WTC11 (cell line): ENCODE results near the gene ARID1A. TPM values are rescaled to one million over a fixed set of nuclear protein-coding genes. Genes with fewer than 3 reads are reported as not detected.
"Not testable (repeated sequence)": the region's sequence is repeated elsewhere in the genome, so short reads cannot be mapped to it uniquely, and the experiment has no call there.

Source experiments
- ATAC-seq: fragments of 200-7000 bp; cut with Tn5 transposase; 2 replicates; pipeline ENCODE4 v1.10.0; 2021; ENCODE audit warnings: mild to moderate bottlenecking, moderate library complexity
- CTCF ChIA-PET: fragments of 300-600 bp; sonication (Branson Sonifier 250); formaldehyde crosslinking; loops from one replicate; lab custom pipeline; 2021; ENCODE audit warnings: antibody characterized with exemption; lab: Charles Lee
- POLR2A ChIA-PET: fragments of 350-600 bp; sonication (Branson Sonifier 250); formaldehyde crosslinking; loops from one replicate; lab custom pipeline; 2021; ENCODE audit warnings: antibody characterized with exemption; lab: Charles Lee
- DNase-seq: peaks from one replicate; pipeline ENCODE4 v3.0.0; 2021; ENCODE audit warnings: low spot score
- H3K27ac Mint-ChIP-seq: 2 replicates; pipeline ENCODE4 v1.8.0; 2021; ENCODE audit warnings: mixed read lengths
- H3K27me3 Mint-ChIP-seq: 2 replicates; pipeline ENCODE4 v1.8.0; 2021; ENCODE audit warnings: low read depth, mild to moderate bottlenecking, moderate library complexity, mixed read lengths
- H3K36me3 Mint-ChIP-seq: 2 replicates; pipeline ENCODE4 v1.8.0; 2021; ENCODE audit warnings: mixed read lengths
- H3K4me1 Mint-ChIP-seq: 2 replicates; pipeline ENCODE4 v1.8.0; 2022; ENCODE audit warnings: mixed read lengths
- H3K4me3 Mint-ChIP-seq: 2 replicates; pipeline ENCODE4 v1.8.0; 2021; ENCODE audit warnings: mild to moderate bottlenecking, moderate library complexity, mixed read lengths
- H3K9me3 Mint-ChIP-seq: 2 replicates; pipeline ENCODE4 v1.8.0; 2021; ENCODE audit warnings: mixed read lengths
- ATF3 ChIP-seq: sonication (generic); formaldehyde crosslinking; conservative IDR thresholded peaks from 2 replicates; pipeline ENCODE4 v1.8.1; 2022; ENCODE audit warnings: mild to moderate bottlenecking, missing genetic modification reagents
- ATF6 ChIP-seq: sonication (generic); formaldehyde crosslinking; IDR thresholded peaks from 2 replicates; pipeline ENCODE4 v1.8.1; 2023; ENCODE audit warnings: mild to moderate bottlenecking, missing genetic modification reagents
- CREB1 ChIP-seq: sonication (generic); formaldehyde crosslinking; IDR thresholded peaks from 2 replicates; pipeline ENCODE4 v1.8.0; 2023; ENCODE audit warnings: mild to moderate bottlenecking, missing genetic modification reagents
- CTCF ChIP-seq: fragments of 200-600 bp; IDR thresholded peaks from 2 replicates; pipeline ENCODE4 v1.8.0; 2022; ENCODE audit warnings: antibody characterized with exemption
- ERG ChIP-seq: fragments of 250-450 bp; sonication (Bioruptor Pico); IDR thresholded peaks from 2 replicates; pipeline ENCODE4 v1.8.0; 2021; ENCODE audit warnings: mild to moderate bottlenecking
- ESRRA ChIP-seq: sonication (generic); formaldehyde crosslinking; IDR thresholded peaks from 2 replicates; pipeline ENCODE4 v1.8.1; 2022; ENCODE audit warnings: mild to moderate bottlenecking, missing genetic modification reagents, borderline replicate concordance
- HMGA2 ChIP-seq: fragments of 250-450 bp; sonication (Bioruptor Pico); IDR thresholded peaks from 2 replicates; pipeline ENCODE4 v1.4.0; 2021; ENCODE audit warnings: mild to moderate bottlenecking, moderate library complexity
- MYBL2 ChIP-seq: sonication (generic); formaldehyde crosslinking; IDR thresholded peaks from 2 replicates; pipeline ENCODE4 v1.8.1; 2023; ENCODE audit warnings: mild to moderate bottlenecking, moderate library complexity, missing genetic modification reagents
- NR1H2 ChIP-seq: sonication (generic); formaldehyde crosslinking; IDR thresholded peaks from 2 replicates; pipeline ENCODE4 v1.9.0; 2021; ENCODE audit warnings: mild to moderate bottlenecking, moderate library complexity, missing genetic modification reagents
- NR3C1 ChIP-seq: sonication (generic); formaldehyde crosslinking; conservative IDR thresholded peaks from 2 replicates; pipeline ENCODE4 v1.8.1; 2023; ENCODE audit warnings: low read depth, mild to moderate bottlenecking, missing genetic modification reagents
- TCF7 ChIP-seq: sonication (generic); formaldehyde crosslinking; IDR thresholded peaks from 2 replicates; pipeline ENCODE4 v1.8.0; 2022; ENCODE audit warnings: mild to moderate bottlenecking, low read depth, missing genetic modification reagents, moderate library complexity
- TP53 ChIP-seq: sonication (generic); formaldehyde crosslinking; IDR thresholded peaks from 2 replicates; pipeline ENCODE4 v1.8.1; 2023; ENCODE audit warnings: mild to moderate bottlenecking, missing genetic modification reagents
- USF1 ChIP-seq: sonication (generic); formaldehyde crosslinking; IDR thresholded peaks from 2 replicates; pipeline ENCODE4 v1.8.0; 2022; ENCODE audit warnings: mild to moderate bottlenecking, missing genetic modification reagents
- ZBTB21 ChIP-seq: sonication (generic); formaldehyde crosslinking; IDR thresholded peaks from 2 replicates; pipeline ENCODE4 v1.8.1; 2023; ENCODE audit warnings: mild to moderate bottlenecking, missing genetic modification reagents, borderline replicate concordance
- ZMAT4 ChIP-seq: fragments of 250-450 bp; sonication (Bioruptor Pico); IDR thresholded peaks from 2 replicates; pipeline ENCODE4 v1.9.0; 2021; ENCODE audit warnings: mild to moderate bottlenecking
- ZNF138 ChIP-seq: sonication (generic); formaldehyde crosslinking; conservative IDR thresholded peaks from 2 replicates; pipeline ENCODE4 v1.8.1; 2022; ENCODE audit warnings: mild to moderate bottlenecking, moderate library complexity, missing genetic modification reagents
- ZNF232 ChIP-seq: sonication (generic); formaldehyde crosslinking; IDR thresholded peaks from 2 replicates; pipeline ENCODE4 v1.8.0; 2022; ENCODE audit warnings: mild to moderate bottlenecking, missing genetic modification reagents
- ZNF317 ChIP-seq: sonication (generic); formaldehyde crosslinking; IDR thresholded peaks from 2 replicates; pipeline ENCODE4 v1.8.1; 2023; ENCODE audit warnings: low read depth, mild to moderate bottlenecking, moderate library complexity, missing genetic modification reagents, borderline replicate concordance
- ZNF425 ChIP-seq: fragments of 250-450 bp; sonication (Bioruptor Pico); conservative IDR thresholded peaks from 2 replicates; pipeline ENCODE4 v1.9.0; 2021; ENCODE audit warnings: mild to moderate bottlenecking
- ZNF671 ChIP-seq: fragments of 250-450 bp; sonication (Bioruptor Pico); IDR thresholded peaks from 2 replicates; pipeline ENCODE4 v1.8.0; 2021; ENCODE audit warnings: mild to moderate bottlenecking
- total RNA-seq: library from RNA; stranded (reverse); gene quantifications from 3 replicates; pipeline ENCODE4 v1.2.3, GENCODE V29; 2021

ARID1A gene
- total RNA-seq, 1 experiment from 2014 or later, result 98.0 TPM

- H3K27ac Mint-ChIP-seq, result peak overlapping the region; percentile 91
- ATAC-seq (no peak), DNase-seq (no peak)
- H3K4me3 Mint-ChIP-seq, result peak overlapping the region; percentile 59
- H3K9me3 Mint-ChIP-seq, result no peaks in the 10 kb centered on the region
- 0 out of 2 replicates have a peak, but pooled peaks cover 3% of the 10 kb centered on the region for H3K36me3 Mint-ChIP-seq
- H3K4me1 Mint-ChIP-seq, result peaks cover 82% of the 10 kb centered on the region
- ChIA-PET POLR2A (interaction anchor here (0.5 to 2.5 kb wide), 4 partner anchors 11 to 31 kb away, joined by 3 to 17 read pairs (median 10); no protein-coding TSS in a partner anchor), CTCF (interaction anchor here (1.0 to 3.3 kb wide), 8 partner anchors 22 to 185 kb away, joined by 3 to 21 read pairs (median 7); partner anchors contain the start of genes PIGV and ZDHHC18)
- H3K27me3 Mint-ChIP-seq, result no peaks in the 10 kb centered on the region
- no peak for TF ChIP-seq ZNF138 (CRISPR knock-in tag)
- TF ChIP-seq HMGA2 (CRISPR knock-in tag), result no peak
- no peak for TF ChIP-seq USF1
- TF ChIP-seq ZNF317, result no peak
- TF ChIP-seq ZBTB21 (CRISPR knock-in tag), result no peak
- TF ChIP-seq CTCF, result no peak
- no peak for TF ChIP-seq MYBL2
- no peak for TF ChIP-seq NR1H2 (CRISPR knock-in tag)
- no peak for TF ChIP-seq CREB1 (CRISPR knock-in tag)
- TF ChIP-seq ZNF671 (CRISPR knock-in tag), result no peak
- TF ChIP-seq NR3C1 (CRISPR knock-in tag), result no peak
- TF ChIP-seq ATF6 (CRISPR knock-in tag), result no peak
- no peak for TF ChIP-seq ZNF425 (CRISPR knock-in tag)
- TF ChIP-seq ESRRA (CRISPR knock-in tag), result no peak
- TF ChIP-seq ERG, result no peak
- no peak for TF ChIP-seq ZNF232
- TF ChIP-seq ATF3 (CRISPR knock-in tag), result no peak
- TF ChIP-seq TP53 (CRISPR knock-in tag), result no peak
These were observed 28.3 kb downstream of the ARID1A start for GRCh38 chr1:26724118-26724517.

- Mint-ChIP-seq H3K9me3 (no peaks in the 10 kb centered on the region), H3K27me3 (no peaks in the 10 kb centered on the region), H3K36me3 (peaks cover 3% of the 10 kb centered on the region), H3K4me3 (peak overlapping the region; percentile 59), H3K27ac (peak overlapping the region; percentile 91), H3K4me1 (peaks cover 80% of the 10 kb centered on the region)
- DNase-seq (no peak), ATAC-seq (peak; percentile 40)
- ChIA-PET CTCF (interaction anchor here (1.5 to 3.3 kb wide), 4 partner anchors 26 to 186 kb away, joined by 4 to 21 read pairs (median 8); partner anchors contain the start of gene PIGV), POLR2A (interaction anchor here (2.5 kb wide), 1 partner anchor 27 kb away, joined by 16 read pairs; no protein-coding TSS in a partner anchor)
- TF ChIP-seq ZMAT4 (CRISPR knock-in tag), result peak; percentile 48; the same call in 1 of the 2 replicates
- TF ChIP-seq TP53 (CRISPR knock-in tag), result no peak
- no peak for TF ChIP-seq TCF7 (CRISPR knock-in tag)
These were observed 29.1 kb downstream of the ARID1A start for GRCh38 chr1:26724926-26725325.

- ATAC-seq, POLR2A ChIA-PET, H3K9me3 Mint-ChIP-seq, H3K27ac Mint-ChIP-seq, H3K36me3 Mint-ChIP-seq, H3K27me3 Mint-ChIP-seq, DNase-seq: not testable (repeated sequence)
- Mint-ChIP-seq H3K4me1 (peaks cover 78% of the 10 kb centered on the region), H3K4me3 (peak overlapping the region; percentile 32)
- CTCF ChIA-PET, result interaction anchor here (0.7 to 3.3 kb wide), 4 partner anchors 49 to 142 kb away, joined by 3 to 21 read pairs (median 6); partner anchors contain the start of gene PIGV
These were observed 30.1 kb downstream of the ARID1A start for GRCh38 chr1:26725904-26726303.
